H1 (cell line): ENCODE measurements around the gene HUWE1. TPM values are rescaled to one million over a fixed set of nuclear protein-coding genes. Genes with fewer than 3 reads are reported as not detected.

Source experiments
- ATF3 ChIP-seq: IDR thresholded peaks from 2 replicates; pipeline ENCODE4 v1.6.1; 2011; ENCODE audit warnings: low read depth, mild to moderate bottlenecking, low read length; ENCODE audit not compliant: insufficient read depth
- BACH1 ChIP-seq: IDR thresholded peaks from 2 replicates; pipeline ENCODE4 v1.6.1; 2012; ENCODE audit warnings: low read length, improper control_type of control experiment
- BCL11A ChIP-seq, 2 experiments: IDR thresholded peaks; one replicate each; pipeline ENCODE4 v1.6.1; 2011; ENCODE audit warnings: low read depth in 2 of 2, low read length in 2 of 2, mild to moderate bottlenecking in 2 of 2
- GTF2F1 ChIP-seq: IDR thresholded peaks from 2 replicates; pipeline ENCODE4 v1.6.1; 2012; ENCODE audit warnings: low read depth, low read length, improper control_type of control experiment, borderline replicate concordance
- POLR2A ChIP-seq, 2 experiments: IDR thresholded peaks; 1 replicate in 1 of 2; 2 replicates in 1 of 2; pipeline ENCODE4 v1.6.1; 2011; ENCODE audit warnings: low read depth in 2 of 2, low read length in 2 of 2, mild to moderate bottlenecking in 2 of 2; ENCODE audit errors: control extremely low read depth in 1 of 2
- SP1 ChIP-seq: IDR thresholded peaks from 2 replicates; pipeline ENCODE4 v1.6.1; 2011; ENCODE audit warnings: low read depth, low read length
- TEAD4 ChIP-seq: IDR thresholded peaks from 2 replicates; pipeline ENCODE4 v1.6.1; 2012; ENCODE audit warnings: low read depth, low read length, inconsistent platforms, mixed read lengths
- polyA plus RNA-seq, 7 experiments: library from polyadenylated mRNA; depleted of rRNA in 3 of 7; stranded (reverse) in 5 of 7; unstranded in 2 of 7; fragments of >200 nt in 5 of 7; fragments of 200-250 nt in 2 of 7; gene quantifications; 1 replicate in 5 of 7; 2 replicates in 1 of 7; 4 replicates in 1 of 7; pipeline versions ENCODE4 v1.2.1 to v1.2.3, GENCODE V29; 2011 to 2013; ENCODE audit warnings: missing spikeins in 2 of 7, mixed read lengths in 2 of 7
- total RNA-seq: library from RNA; stranded (reverse); fragmentation: NEBNext Ultra II Directional; extraction: Animal tissue kit (Norgen Biotek cat#: 25700); gene quantifications from 2 replicates; pipeline ENCODE4 v1.2.1, GENCODE V29; 2021
- TF ChIP-seq, protein P1 (sequence below): fragments of 300-600 bp; sonication (generic); IDR thresholded peaks from 2 replicates; pipeline ENCODE4 v1.7.1; 2012; ENCODE audit warnings: low read length, moderate library complexity, mild to moderate bottlenecking, inconsistent platforms; ENCODE audit not compliant: insufficient replicate concordance
- TF ChIP-seq, protein P2 (sequence below), 3 experiments: IDR thresholded peaks; 1 replicate in 2 of 3; 2 replicates in 1 of 3; pipeline versions ENCODE4 v1.5.1 to v1.6.1; 2011; ENCODE audit warnings: low read length in 3 of 3, mild to moderate bottlenecking in 3 of 3, inconsistent platforms in 2 of 3, low read depth in 1 of 3, moderate library complexity in 1 of 3; ENCODE audit not compliant: insufficient read depth in 1 of 3; ENCODE audit errors: control extremely low read depth in 1 of 3

HUWE1 gene
- total and polyA plus RNA-seq, 2 of the 8 experiments (the other 6 are each of a cell fraction or from before 2014, with no cell fraction given), result 114 to 252 TPM

DNA sequence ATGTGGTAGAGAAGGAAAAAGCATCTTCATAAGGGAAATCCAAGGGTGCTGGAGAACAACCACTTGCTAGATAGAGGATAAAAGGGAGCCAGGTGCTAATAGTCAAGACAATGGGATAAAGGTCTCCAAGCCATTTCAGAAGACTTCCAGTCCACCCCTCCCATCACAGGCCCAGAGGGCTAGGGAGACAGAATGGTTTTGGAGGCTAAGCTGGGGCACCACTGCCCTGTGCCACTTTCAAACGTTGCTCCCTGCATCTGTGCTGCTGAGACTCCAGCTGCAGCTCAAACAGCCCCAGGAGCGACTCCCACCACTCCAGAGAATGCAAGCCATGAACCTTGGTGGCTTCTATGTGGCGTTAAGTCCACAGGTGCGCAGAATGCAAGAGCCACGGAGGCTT lies 38.4 kb upstream of the HUWE1 start (continued):
- TF ChIP-seq, protein P1, sequence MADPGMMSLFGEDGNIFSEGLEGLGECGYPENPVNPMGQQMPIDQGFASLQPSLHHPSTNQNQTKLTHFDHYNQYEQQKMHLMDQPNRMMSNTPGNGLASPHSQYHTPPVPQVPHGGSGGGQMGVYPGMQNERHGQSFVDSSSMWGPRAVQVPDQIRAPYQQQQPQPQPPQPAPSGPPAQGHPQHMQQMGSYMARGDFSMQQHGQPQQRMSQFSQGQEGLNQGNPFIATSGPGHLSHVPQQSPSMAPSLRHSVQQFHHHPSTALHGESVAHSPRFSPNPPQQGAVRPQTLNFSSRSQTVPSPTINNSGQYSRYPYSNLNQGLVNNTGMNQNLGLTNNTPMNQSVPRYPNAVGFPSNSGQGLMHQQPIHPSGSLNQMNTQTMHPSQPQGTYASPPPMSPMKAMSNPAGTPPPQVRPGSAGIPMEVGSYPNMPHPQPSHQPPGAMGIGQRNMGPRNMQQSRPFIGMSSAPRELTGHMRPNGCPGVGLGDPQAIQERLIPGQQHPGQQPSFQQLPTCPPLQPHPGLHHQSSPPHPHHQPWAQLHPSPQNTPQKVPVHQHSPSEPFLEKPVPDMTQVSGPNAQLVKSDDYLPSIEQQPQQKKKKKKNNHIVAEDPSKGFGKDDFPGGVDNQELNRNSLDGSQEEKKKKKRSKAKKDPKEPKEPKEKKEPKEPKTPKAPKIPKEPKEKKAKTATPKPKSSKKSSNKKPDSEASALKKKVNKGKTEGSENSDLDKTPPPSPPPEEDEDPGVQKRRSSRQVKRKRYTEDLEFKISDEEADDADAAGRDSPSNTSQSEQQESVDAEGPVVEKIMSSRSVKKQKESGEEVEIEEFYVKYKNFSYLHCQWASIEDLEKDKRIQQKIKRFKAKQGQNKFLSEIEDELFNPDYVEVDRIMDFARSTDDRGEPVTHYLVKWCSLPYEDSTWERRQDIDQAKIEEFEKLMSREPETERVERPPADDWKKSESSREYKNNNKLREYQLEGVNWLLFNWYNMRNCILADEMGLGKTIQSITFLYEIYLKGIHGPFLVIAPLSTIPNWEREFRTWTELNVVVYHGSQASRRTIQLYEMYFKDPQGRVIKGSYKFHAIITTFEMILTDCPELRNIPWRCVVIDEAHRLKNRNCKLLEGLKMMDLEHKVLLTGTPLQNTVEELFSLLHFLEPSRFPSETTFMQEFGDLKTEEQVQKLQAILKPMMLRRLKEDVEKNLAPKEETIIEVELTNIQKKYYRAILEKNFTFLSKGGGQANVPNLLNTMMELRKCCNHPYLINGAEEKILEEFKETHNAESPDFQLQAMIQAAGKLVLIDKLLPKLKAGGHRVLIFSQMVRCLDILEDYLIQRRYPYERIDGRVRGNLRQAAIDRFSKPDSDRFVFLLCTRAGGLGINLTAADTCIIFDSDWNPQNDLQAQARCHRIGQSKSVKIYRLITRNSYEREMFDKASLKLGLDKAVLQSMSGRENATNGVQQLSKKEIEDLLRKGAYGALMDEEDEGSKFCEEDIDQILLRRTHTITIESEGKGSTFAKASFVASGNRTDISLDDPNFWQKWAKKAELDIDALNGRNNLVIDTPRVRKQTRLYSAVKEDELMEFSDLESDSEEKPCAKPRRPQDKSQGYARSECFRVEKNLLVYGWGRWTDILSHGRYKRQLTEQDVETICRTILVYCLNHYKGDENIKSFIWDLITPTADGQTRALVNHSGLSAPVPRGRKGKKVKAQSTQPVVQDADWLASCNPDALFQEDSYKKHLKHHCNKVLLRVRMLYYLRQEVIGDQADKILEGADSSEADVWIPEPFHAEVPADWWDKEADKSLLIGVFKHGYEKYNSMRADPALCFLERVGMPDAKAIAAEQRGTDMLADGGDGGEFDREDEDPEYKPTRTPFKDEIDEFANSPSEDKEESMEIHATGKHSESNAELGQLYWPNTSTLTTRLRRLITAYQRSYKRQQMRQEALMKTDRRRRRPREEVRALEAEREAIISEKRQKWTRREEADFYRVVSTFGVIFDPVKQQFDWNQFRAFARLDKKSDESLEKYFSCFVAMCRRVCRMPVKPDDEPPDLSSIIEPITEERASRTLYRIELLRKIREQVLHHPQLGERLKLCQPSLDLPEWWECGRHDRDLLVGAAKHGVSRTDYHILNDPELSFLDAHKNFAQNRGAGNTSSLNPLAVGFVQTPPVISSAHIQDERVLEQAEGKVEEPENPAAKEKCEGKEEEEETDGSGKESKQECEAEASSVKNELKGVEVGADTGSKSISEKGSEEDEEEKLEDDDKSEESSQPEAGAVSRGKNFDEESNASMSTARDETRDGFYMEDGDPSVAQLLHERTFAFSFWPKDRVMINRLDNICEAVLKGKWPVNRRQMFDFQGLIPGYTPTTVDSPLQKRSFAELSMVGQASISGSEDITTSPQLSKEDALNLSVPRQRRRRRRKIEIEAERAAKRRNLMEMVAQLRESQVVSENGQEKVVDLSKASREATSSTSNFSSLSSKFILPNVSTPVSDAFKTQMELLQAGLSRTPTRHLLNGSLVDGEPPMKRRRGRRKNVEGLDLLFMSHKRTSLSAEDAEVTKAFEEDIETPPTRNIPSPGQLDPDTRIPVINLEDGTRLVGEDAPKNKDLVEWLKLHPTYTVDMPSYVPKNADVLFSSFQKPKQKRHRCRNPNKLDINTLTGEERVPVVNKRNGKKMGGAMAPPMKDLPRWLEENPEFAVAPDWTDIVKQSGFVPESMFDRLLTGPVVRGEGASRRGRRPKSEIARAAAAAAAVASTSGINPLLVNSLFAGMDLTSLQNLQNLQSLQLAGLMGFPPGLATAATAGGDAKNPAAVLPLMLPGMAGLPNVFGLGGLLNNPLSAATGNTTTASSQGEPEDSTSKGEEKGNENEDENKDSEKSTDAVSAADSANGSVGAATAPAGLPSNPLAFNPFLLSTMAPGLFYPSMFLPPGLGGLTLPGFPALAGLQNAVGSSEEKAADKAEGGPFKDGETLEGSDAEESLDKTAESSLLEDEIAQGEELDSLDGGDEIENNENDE, result no peak
- TF ChIP-seq BACH1 (no peak), ATF3 (no peak), POLR2A (IDR thresholded peaks at IDR 0.05; ENCODE audit: control extremely low read depth in 1 of 2, low read depth in 2 of 2, low read length in 2 of 2) (no peak), SP1 (no peak), TEAD4 (no peak), GTF2F1 (no peak), BCL11A (IDR thresholded peaks at IDR 0.05; ENCODE audit: low read depth in 2 of 2, low read length in 2 of 2) (no peak)
- TF ChIP-seq, protein P2, sequence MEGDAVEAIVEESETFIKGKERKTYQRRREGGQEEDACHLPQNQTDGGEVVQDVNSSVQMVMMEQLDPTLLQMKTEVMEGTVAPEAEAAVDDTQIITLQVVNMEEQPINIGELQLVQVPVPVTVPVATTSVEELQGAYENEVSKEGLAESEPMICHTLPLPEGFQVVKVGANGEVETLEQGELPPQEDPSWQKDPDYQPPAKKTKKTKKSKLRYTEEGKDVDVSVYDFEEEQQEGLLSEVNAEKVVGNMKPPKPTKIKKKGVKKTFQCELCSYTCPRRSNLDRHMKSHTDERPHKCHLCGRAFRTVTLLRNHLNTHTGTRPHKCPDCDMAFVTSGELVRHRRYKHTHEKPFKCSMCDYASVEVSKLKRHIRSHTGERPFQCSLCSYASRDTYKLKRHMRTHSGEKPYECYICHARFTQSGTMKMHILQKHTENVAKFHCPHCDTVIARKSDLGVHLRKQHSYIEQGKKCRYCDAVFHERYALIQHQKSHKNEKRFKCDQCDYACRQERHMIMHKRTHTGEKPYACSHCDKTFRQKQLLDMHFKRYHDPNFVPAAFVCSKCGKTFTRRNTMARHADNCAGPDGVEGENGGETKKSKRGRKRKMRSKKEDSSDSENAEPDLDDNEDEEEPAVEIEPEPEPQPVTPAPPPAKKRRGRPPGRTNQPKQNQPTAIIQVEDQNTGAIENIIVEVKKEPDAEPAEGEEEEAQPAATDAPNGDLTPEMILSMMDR (IDR thresholded peaks at IDR 0.05; ENCODE audit: control extremely low read depth in 1 of 3, insufficient read depth in 1 of 3, low read depth in 1 of 3, low read length in 3 of 3), result no peak
